OCI-LY1 (cell line): ENCODE data around the gene MICU1.

Source experiments
- EZH2 ChIP-seq: fragments of 200-600 bp; sonication (generic), shearing (Covaris generic); IDR thresholded peaks from 2 replicates; pipeline ENCODE4 v1.8.0; 2017; ENCODE audit warnings: borderline replicate concordance, mixed run types, mild to moderate bottlenecking, antibody characterized with exemption, low read length, moderate library complexity, mixed read lengths
- TF ChIP-seq, protein P1 (sequence below): fragments of 200-600 bp; sonication (generic), shearing (Covaris generic); IDR thresholded peaks from 2 replicates; pipeline ENCODE4 v1.5.1; 2017; ENCODE audit warnings: mild to moderate bottlenecking, antibody characterized with exemption, low read length, moderate library complexity, mixed read lengths

DNA sequence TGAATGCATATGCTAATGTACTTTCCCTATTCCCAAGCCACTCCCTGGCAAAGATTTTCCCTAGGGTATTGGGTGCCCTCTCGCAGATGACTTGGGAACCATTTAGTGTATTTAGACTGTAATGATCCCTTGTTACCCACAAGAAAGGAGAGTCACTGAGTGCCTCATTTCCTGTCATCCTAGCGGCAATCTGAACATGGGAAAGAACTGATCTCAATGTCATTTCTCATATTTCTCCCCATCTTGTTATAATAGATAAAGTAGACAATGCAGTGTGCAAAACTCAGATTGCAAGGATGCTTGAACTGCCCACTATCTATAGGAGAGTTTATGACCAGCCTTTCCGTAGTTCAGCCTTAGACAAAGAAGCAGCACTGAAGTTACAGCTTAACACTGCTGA is 123.3 kb downstream of the MICU1 start:
- TF ChIP-seq, protein P1, sequence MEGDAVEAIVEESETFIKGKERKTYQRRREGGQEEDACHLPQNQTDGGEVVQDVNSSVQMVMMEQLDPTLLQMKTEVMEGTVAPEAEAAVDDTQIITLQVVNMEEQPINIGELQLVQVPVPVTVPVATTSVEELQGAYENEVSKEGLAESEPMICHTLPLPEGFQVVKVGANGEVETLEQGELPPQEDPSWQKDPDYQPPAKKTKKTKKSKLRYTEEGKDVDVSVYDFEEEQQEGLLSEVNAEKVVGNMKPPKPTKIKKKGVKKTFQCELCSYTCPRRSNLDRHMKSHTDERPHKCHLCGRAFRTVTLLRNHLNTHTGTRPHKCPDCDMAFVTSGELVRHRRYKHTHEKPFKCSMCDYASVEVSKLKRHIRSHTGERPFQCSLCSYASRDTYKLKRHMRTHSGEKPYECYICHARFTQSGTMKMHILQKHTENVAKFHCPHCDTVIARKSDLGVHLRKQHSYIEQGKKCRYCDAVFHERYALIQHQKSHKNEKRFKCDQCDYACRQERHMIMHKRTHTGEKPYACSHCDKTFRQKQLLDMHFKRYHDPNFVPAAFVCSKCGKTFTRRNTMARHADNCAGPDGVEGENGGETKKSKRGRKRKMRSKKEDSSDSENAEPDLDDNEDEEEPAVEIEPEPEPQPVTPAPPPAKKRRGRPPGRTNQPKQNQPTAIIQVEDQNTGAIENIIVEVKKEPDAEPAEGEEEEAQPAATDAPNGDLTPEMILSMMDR: no peak
- no peak for TF ChIP-seq EZH2
